GM10847 (cell line): Measurements from ENCODE around the gene DNAJC16.

Source experiments
- POLR2A ChIP-seq: IDR thresholded peaks from 2 replicates; pipeline ENCODE4 v1.6.1; 2011; ENCODE audit not compliant: insufficient read length; ENCODE audit errors: extremely low read depth

The DNAJC16 gene

GRCh38 chr1:15559189-15559810 lies 32.7 kb downstream of the DNAJC16 start:
- TF ChIP-seq POLR2A = no peak

- TF ChIP-seq POLR2A = no peak
Measured at GRCh38 chr1:15568387-15569073, 41.9 kb downstream of the DNAJC16 start.

- no peak for TF ChIP-seq POLR2A
Measured at GRCh38 chr1:15570861-15571260, 44.2 kb downstream of the DNAJC16 start.

GRCh38 chr1:15571266-15571665 lies 44.6 kb downstream of the DNAJC16 start:
- TF ChIP-seq POLR2A = no peak

- no peak for TF ChIP-seq POLR2A
Measured at GRCh38 chr1:15573477-15573876, 46.8 kb downstream of the DNAJC16 start.

- TF ChIP-seq POLR2A = no peak
Measured at GRCh38 chr1:15574741-15575140, 48.1 kb downstream of the DNAJC16 start.

- no peak for TF ChIP-seq POLR2A
Measured at GRCh38 chr1:15575549-15576150, 49.0 kb downstream of the DNAJC16 start.

- TF ChIP-seq POLR2A = no peak
Measured at GRCh38 chr1:15577691-15578090, 51.0 kb downstream of the DNAJC16 start.

GRCh38 chr1:15578921-15579682 lies 52.5 kb downstream of the DNAJC16 start:
- TF ChIP-seq POLR2A = no peak

- no peak for TF ChIP-seq POLR2A
Measured at GRCh38 chr1:15579683-15580047, 53.0 kb downstream of the DNAJC16 start.

- TF ChIP-seq POLR2A = no peak
Measured at GRCh38 chr1:15583016-15583706, 56.5 kb downstream of the DNAJC16 start.

- no peak for TF ChIP-seq POLR2A
Measured at GRCh38 chr1:15584489-15585363, 58.1 kb downstream of the DNAJC16 start, which contains the start of gene AGMAT. TSS of gene AGMAT (minus strand) at chr1:15585051. CDS start at chr1:15584967, 84 bp downstream.

- no peak for TF ChIP-seq POLR2A
Measured at GRCh38 chr1:15592285-15592684, 65.6 kb downstream of the DNAJC16 start.
